Suprapubic skin (tissue), 4 donors: Measurements from ENCODE around the gene PYROXD2.

Source experiments
- POLR2A ChIP-seq, 2 donors: fragments of 450-650 bp; IDR thresholded peaks; one replicate each; pipeline ENCODE4 v1.6.1; 2017; ENCODE audit warnings: antibody characterized with exemption in 2 of 2, mild to moderate bottlenecking in 2 of 2, moderate library complexity in 2 of 2
- POLR2AphosphoS5 ChIP-seq, 3 donors: sonication (generic); formaldehyde crosslinking; IDR thresholded peaks; one replicate each; pipeline ENCODE4 v1.6.1; 2017; ENCODE audit warnings: antibody characterized with exemption in 3 of 3
- TF ChIP-seq, protein P1 (sequence below), 2 donors: fragments of 200-600 bp in 1 of 2; fragments of 450-650 bp in 1 of 2; sonication (generic) in 1 of 2; IDR thresholded peaks; one replicate each; pipeline ENCODE4 v1.5.1; 2016 to 2019; ENCODE audit warnings: antibody characterized with exemption in 2 of 2, mild to moderate bottlenecking in 1 of 2, moderate library complexity in 1 of 2

DNA sequence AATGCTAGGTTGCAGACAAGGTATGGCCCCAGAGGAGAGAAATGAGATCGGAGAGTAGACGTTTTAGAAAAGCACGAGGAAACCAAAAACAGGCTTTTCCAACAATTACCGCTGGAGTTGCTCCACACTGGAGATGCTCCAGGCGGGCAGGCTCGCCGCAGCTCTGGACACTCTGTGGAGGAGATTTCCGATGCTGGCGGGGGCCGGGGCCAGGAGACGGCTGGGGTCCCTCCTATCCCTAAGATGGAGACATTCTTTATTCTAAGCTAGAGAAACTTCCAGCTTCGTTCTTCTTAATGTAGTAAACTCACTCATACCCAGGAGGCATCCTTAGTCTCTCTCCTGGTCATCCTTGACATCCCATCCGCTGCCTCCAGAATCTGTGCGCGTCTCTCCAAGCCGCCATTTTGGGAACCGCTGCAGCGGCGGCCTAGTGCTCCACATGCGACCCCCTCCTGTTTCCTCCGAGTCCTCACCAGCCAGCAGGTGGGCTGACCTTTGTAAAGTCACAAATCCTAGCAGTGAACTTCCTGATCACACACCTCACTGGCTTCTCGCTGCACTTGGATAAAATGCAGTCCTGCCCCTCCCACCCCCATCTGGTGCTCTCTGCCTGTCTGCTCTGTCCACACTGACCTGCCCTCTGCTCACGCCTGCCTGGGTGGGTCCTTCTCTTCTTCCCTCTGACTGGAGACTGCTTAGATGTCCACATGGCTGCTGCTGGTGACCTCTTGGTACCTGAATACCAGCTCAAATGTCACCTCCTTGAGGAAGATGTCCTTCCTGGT lies 11.9 kb downstream of the PYROXD2 start:
- TF ChIP-seq, protein P1, sequence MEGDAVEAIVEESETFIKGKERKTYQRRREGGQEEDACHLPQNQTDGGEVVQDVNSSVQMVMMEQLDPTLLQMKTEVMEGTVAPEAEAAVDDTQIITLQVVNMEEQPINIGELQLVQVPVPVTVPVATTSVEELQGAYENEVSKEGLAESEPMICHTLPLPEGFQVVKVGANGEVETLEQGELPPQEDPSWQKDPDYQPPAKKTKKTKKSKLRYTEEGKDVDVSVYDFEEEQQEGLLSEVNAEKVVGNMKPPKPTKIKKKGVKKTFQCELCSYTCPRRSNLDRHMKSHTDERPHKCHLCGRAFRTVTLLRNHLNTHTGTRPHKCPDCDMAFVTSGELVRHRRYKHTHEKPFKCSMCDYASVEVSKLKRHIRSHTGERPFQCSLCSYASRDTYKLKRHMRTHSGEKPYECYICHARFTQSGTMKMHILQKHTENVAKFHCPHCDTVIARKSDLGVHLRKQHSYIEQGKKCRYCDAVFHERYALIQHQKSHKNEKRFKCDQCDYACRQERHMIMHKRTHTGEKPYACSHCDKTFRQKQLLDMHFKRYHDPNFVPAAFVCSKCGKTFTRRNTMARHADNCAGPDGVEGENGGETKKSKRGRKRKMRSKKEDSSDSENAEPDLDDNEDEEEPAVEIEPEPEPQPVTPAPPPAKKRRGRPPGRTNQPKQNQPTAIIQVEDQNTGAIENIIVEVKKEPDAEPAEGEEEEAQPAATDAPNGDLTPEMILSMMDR (IDR thresholded peaks at IDR 0.05) = no peak
- no peak for TF ChIP-seq POLR2A (IDR thresholded peaks at IDR 0.05)
- no peak for TF ChIP-seq POLR2AphosphoS5 (IDR thresholded peaks at IDR 0.05)
